GM19468 (cell line): Measurements from ENCODE around the gene AMOTL2.

Experiments
- ATAC-seq: cut with Tn5 transposase; IDR thresholded peaks from one replicate; pipeline ENCODE4 v1.9.1; 2021; ENCODE audit warnings: mild to moderate bottlenecking, moderate library complexity, moderate number of reproducible peaks; ENCODE audit not compliant: unreplicated experiment; ENCODE audit errors: extremely low read depth

AMOTL2 gene

GRCh38 chr3:134338201-134338512 lies 36.1 kb downstream of the AMOTL2 start:
- no peak for ATAC-seq

DNA sequence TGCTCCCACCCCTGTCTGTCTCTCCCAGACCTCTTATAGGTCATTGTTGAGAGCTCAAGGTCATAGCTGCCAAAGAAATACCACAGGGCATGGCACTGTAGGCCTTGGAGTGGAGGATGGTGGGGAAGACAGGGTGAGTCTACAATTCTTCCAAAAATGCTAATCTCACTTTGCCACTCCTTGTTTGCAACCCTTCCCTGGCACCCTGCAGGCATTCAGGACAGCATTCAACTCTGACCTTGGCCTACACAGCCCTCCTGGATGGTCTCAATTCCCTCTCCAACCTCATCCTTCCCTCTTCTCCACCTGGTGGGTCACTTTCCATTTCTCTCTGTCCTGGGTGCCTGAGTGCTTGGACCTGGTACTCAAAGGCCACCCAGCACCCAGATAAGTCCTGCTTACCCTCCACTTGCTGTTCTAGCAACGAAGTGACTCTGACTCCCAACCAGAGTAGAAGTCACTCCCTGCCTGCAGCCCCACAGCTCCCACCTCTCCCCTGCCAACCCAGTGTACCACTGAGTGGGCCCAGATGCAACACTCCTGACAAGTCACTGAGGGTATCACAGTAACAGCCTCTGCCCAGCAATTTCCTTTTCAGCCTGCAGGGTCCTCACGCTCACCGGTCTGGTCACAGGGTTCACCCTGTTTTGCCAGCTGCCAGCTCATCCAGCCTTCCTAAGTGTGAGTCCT lies 36.6 kb downstream of the AMOTL2 start:
- ATAC-seq: no peak

GRCh38 chr3:134337071-134337482 lies 37.2 kb downstream of the AMOTL2 start:
- ATAC-seq: no peak

DNA sequence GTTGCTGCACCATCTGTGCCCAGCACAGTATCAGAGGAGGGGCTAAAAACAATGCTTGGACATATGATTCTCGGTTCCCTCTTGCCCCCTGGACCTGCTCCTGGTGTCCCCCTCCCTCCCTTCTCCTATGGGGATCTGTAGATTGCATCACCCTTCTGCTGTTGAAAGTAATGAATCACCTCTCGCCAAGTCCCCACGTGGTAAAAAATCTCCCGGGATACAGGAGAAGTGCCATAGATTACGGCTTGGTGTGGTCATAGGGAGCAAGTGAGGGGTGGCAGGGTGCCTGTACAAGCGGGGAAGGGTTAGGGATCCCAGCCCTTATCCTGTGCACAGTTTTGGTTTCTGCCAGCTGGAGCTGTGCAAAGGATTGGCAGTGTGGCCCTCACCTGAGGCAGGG lies 37.7 kb downstream of the AMOTL2 start:
- no peak for ATAC-seq

DNA sequence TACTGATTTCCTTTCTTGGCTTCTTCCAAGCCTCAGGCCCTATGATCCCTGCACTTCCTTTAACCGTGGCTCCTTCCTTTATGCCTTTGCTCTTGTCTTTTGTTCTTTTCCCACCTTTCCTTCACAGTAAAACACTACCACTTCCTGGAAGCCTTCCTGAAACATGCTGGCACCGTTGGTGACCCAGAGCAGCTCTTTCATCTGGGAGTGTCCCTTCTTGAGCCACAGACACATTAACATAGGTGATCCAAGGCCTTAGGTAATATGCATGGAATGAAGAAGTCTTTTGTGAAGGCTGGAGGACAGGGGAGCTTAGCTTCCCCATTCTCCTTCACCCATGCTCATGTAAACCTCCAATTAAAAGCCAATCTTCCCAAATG lies 39.4 kb downstream of the AMOTL2 start:
- no peak for ATAC-seq

- no peak for ATAC-seq
These were observed 39.9 kb downstream of the AMOTL2 start for GRCh38 chr3:134334231-134334900.

GRCh38 chr3:134333522-134334181 lies 40.6 kb downstream of the AMOTL2 start:
- no peak for ATAC-seq

- ATAC-seq: no peak
These were observed 41.9 kb downstream of the AMOTL2 start for GRCh38 chr3:134332344-134332743.

- no peak for ATAC-seq
These were observed 42.4 kb downstream of the AMOTL2 start for GRCh38 chr3:134331811-134332199.

GRCh38 chr3:134330883-134331810 lies 43.1 kb downstream of the AMOTL2 start:
- no peak for ATAC-seq

- ATAC-seq: no peak
These were observed 45.4 kb downstream of the AMOTL2 start for GRCh38 chr3:134328846-134329245.

DNA sequence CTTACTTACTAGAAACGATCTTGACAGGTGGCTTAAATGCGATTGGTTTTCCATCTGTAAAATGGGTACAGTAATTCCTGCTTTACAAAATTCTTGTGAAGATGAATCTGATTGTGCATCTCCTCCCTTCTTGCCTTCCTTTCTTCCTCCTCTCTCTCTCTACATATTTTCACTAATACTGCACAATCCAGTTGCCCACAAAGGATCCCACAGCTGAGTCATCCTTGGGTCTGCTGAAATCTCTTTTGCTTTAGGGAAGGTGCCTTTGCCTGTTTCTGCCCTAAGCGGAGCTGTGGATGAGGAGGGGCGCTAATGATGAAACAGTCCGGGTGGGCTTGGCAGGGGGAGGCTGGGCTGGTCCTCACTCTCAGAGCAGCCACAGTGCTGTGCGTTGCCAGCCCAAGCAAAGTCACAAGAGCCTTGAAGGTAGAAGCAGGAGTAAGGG lies 46.1 kb downstream of the AMOTL2 start:
- no peak for ATAC-seq

GRCh38 chr3:134327594-134327975 lies 46.7 kb downstream of the AMOTL2 start:
- ATAC-seq: no peak

- ATAC-seq: no peak
These were observed 47.3 kb downstream of the AMOTL2 start for GRCh38 chr3:134326760-134327593.

GRCh38 chr3:134326126-134326525 lies 48.1 kb downstream of the AMOTL2 start:
- no peak for ATAC-seq

DNA sequence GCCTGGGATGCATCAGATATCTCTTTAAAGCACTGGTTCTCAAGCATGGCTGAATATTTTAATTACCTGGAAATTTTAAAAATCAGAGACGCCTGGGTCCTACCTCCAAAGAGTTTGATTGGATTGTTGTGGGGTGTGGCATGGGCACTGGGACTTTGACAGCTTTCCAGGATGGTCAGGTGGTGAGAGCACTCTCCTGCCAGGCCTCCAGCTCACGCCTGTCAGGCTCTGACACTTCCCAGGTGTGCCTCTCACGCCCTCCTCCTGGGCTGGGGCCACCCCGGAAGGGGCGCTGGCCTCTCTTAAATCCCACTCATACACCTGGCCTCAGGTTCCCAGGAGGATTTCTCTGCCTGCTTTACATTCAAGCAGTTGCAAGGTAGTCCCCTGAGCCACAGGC lies 48.5 kb downstream of the AMOTL2 start:
- ATAC-seq: no peak

DNA sequence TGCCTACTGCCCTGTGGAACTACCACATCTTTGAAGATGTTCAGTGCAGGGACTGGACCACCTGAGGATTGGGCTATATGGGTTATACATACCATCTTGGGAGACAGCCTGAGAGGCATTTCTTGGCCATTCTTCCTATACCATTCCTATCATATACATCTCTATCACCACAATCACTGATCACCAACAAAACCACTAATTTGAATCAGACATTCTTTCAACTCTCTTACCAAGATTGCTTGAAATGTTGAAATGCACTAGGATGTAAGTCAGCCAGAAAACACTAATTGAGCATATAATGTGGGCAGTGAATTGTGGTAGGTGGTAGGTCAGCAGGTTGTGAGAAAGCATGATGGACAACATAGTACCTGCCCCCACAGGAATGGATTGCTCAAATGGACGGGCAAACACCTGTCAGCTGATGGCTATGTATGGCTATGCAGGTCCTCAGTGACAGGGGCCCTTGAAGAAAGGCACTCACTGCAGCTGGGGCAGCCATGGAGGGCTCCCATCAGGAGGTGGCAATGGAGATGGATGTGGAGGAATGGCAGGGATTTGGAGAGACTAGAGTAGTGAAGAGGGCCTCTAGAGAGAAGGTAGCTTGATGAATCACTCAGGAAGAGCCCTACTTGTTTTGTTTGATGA lies 49.1 kb downstream of the AMOTL2 start:
- ATAC-seq: no peak

GRCh38 chr3:134323966-134324962 lies 50.0 kb downstream of the AMOTL2 start:
- ATAC-seq: no peak
